ENCODE data around the gene SOX15.

DNA sequence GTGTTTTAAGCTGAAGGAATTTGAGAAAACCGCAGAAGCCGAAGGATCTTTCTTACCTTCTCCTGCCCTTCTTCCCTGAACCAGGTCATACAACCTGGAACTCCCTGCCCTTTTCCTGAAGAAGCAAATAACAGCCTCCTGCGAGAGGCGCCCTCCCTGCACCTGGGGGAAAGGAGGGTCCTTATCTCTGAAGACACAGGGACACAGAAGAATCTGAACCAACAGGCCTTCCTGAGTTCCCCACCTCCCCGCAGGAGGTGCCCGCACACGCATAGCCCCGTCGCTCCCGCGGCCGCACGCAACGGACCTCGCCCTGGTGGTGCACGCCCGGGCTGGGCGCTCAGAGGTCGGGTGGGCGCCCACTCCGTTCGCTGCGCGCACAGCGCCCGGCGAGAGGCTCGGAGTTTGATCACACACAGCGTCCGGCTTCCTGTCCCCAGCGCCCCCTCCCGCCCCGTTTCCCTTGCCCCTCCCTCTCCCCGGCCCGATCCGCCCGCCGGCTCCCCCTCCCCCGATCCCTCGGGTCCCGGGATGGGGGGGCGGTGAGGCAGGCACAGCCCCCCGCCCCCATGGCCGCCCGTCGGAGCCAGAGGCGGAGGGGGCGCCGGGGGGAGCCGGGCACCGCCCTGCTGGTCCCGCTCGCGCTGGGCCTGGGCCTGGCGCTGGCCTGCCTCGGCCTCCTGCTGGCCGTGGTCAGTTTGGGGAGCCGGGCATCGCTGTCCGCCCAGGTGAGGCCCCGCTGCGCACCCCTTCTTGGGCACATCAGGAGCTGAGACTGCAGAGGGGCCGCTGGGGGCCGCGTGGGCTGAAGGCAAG lies 41.1 kb downstream of the SOX15 start, which contains the start of gene TNFSF12:
- TF ChIP-seq, protein P1, sequence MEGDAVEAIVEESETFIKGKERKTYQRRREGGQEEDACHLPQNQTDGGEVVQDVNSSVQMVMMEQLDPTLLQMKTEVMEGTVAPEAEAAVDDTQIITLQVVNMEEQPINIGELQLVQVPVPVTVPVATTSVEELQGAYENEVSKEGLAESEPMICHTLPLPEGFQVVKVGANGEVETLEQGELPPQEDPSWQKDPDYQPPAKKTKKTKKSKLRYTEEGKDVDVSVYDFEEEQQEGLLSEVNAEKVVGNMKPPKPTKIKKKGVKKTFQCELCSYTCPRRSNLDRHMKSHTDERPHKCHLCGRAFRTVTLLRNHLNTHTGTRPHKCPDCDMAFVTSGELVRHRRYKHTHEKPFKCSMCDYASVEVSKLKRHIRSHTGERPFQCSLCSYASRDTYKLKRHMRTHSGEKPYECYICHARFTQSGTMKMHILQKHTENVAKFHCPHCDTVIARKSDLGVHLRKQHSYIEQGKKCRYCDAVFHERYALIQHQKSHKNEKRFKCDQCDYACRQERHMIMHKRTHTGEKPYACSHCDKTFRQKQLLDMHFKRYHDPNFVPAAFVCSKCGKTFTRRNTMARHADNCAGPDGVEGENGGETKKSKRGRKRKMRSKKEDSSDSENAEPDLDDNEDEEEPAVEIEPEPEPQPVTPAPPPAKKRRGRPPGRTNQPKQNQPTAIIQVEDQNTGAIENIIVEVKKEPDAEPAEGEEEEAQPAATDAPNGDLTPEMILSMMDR (IDR thresholded peaks at IDR 0.05) = no peak
- TF ChIP-seq POLR2A (IDR thresholded peaks at IDR 0.05) = no peak

Measured in lower leg skin (tissue), 3 donors.